GM21529 (cell line): ENCODE measurements around the gene UST.

Experiments
- ATAC-seq: cut with Tn5 transposase; IDR thresholded peaks from one replicate; pipeline ENCODE4 v1.9.1; 2021; ENCODE audit not compliant: unreplicated experiment

UST gene

DNA sequence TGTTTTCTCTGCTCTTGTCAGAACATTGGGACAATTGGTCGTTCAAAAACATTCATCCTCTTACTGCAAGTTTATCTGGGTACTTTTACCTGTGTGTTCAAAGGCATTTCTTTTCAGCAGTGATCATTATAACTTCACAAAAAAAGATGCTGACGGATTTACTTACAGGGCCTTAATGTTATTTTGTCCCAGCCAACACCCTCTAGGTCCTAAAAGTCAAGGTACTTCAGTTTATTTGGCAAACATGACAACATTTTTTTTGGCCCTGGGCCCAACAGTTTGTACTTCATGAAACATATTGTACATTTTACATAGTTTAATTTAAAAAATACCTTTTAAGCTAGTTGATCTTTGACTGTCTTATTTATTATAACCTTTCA, 329.5 kb downstream of the UST start:
- no peak for ATAC-seq

DNA sequence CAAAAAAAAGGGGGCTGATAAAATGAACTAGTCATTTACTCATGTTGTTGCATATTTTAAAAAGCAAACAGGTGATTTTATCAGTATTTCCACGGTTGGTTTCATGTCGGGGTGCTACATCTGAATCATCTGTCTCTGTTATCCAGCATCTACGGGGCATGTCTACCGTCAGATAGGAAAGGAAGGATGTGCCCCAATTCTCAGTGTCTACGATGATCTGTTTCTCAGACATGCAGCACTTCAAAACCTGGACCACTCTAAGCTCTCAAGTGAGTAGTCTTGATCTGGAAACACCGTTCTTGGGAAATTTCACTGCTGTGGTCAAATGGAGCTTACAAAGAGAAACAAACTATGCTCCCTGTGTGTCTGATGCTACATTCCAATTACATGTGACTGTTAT, 330.4 kb downstream of the UST start:
- ATAC-seq, result no peak

- no peak for ATAC-seq
Measured at GRCh38 chr6:149078211-149078782, 331.5 kb downstream of the UST start.

GRCh38 chr6:149079456-149079855, 332.6 kb downstream of the UST start:
- ATAC-seq, result no peak

- ATAC-seq, result no peak
Measured at GRCh38 chr6:149079911-149080491, 333.2 kb downstream of the UST start.

- no peak for ATAC-seq
Measured at GRCh38 chr6:149080511-149080910, 333.7 kb downstream of the UST start.

DNA sequence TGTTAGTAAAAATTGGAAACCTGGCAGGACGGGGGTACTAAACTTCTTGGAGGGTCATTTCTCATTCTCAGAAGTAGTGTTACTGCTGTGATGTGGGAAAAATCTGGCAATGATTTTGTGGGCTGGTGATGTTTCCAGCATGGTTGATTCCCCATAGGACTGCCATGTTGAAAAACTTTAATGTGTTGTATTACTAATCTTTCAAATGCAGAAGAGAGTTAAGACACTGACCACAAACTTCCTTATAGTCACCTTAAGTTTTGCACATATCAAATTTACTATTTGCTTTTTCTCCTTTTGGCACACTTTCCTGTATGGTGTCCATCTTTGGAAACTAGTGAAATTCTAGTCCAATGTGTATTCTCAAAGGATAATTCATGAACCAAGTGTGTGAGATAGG, 334.5 kb downstream of the UST start:
- no peak for ATAC-seq

DNA sequence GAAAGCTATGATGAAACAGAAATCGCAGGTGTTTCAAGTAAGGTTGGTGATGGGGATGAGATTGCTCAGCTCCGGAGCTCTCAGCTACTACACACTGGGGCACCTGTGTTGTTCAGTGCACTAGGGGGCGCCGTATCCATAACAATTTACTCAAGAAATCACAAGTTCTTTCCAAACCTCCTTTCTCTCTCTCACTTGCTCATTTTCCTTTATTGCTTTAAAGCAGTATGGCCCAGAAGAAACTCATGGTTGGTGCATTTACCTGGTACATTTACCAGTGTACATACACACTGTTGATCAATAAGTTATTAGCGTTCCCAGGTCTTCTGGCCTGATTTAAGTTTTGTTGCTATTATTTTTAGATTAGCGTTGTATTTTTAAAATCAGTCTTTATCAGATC, 335.5 kb downstream of the UST start:
- ATAC-seq, result peak; percentile 87

- no peak for ATAC-seq
Measured at GRCh38 chr6:149084026-149084425, 337.2 kb downstream of the UST start.

- ATAC-seq, result no peak
Measured at GRCh38 chr6:149084808-149085556, 338.2 kb downstream of the UST start.

- no peak for ATAC-seq
Measured at GRCh38 chr6:149085557-149085938, 338.7 kb downstream of the UST start.

GRCh38 chr6:149086363-149086762, 339.5 kb downstream of the UST start:
- ATAC-seq, result no peak

DNA sequence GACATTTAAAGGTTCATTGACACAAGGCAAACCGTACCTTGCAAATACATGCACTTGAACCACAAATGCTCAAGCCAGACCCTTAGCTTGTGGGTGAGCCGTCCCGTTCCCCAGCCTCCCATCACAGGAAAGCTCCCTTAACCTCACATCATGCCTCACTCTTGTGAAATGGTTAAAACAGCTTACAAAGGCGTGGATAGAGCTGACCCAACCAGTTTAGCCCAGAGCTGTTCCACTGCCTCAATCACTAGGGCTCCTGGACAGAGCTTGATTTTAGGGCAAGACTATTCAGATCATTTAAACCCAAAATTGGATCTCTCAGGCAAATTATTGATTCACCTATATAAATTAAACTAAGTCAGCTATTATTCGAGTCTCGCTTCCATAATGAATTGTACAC, 341.1 kb downstream of the UST start:
- no peak for ATAC-seq

DNA sequence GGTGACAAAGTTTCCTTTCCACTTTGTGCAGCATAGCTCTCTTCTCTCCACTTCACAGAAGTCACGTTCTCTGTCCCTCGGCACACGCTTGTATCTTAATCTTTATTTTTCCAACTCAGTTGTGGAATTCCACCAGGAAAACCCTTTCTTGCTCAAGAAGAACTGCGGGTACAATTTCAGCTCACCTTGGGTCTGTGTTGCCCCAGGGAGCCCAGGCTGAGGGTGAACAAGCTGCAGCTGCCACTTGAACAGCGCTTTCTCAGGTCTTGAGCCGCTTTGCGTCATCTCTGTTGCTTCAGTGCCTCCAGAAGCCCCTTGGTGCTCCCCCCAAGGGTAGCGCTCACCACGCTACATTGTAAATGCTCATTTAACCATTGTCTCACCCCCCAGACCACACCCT, 341.5 kb downstream of the UST start:
- ATAC-seq, result no peak

DNA sequence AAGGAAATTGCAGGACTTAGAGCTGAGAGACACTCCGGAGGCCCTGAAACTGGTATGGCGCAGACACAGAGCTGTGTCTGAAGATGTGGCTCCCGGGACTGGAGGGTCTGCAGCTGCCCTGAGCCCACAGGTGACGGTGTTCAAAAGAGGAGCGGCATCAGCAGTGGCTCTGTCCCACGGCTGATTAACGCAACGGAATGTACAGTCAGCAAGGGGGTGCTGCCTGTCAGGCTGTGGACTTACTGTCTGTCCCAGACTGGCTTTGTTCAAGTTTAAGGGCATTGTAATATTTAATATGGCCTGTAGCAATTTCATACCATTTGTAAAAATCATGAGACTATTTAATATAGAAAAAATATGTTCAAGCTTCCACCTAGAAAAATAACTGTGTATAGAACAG, 342.7 kb downstream of the UST start:
- ATAC-seq, result no peak

GRCh38 chr6:149090937-149091336, 344.1 kb downstream of the UST start:
- no peak for ATAC-seq

DNA sequence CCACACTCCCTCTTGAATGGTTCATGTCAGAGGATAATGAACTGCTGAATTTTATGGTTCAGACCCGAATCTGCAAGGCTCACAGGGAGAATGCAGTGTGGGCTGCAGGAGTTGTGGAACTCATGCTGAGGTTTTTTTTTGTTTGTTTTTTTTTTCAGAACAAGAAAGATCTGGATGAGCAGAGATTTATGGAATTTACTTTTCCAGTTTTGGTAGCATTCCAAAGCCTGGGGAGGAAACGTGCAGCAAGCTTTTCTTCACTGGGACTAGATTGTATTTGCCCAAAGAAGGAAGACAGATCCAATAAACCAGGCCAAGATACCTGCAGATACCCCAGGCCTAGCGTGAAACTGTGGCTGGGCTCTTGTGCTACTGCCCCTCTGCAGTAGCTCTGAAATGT, 346.8 kb downstream of the UST start:
- ATAC-seq, result no peak

DNA sequence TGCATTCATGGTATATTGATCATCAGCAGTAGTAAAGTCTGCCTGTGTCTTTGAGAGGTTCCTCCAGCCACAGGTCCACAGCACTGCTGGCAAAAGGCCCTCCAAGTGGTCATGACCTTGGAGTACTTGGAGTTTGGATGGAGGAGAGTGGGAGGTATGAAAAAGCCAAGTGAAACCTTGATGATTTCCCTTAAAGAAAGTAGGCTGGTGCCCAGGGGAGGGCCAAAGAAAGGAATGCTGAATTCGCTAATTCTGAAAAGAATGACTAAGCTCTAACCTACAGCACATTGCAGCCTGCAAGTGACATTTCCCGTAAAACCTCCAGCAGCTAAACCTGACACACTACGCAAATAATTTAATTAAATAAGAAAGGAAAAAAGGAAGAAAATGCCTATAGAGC, 347.3 kb downstream of the UST start:
- no peak for ATAC-seq

DNA sequence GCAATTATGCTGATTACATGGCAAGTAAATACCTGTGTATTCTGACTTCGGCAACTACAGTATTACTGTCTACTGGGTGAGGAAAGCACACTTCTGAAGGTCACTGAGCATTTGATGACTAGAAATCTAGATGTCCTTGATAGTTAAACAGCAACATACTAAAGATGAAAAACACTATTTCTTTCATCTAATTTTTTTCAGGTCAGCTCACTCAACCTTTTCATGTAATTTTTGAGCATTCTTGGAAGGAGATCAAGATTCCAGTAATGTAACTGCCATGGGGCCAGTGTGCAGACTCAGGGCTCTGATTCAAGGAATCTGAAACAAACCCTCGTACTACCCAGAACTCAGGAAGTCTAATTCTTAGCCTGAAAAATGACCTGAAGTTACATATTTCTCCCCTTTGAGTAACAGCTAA, 348.1 kb downstream of the UST start:
- no peak for ATAC-seq

DNA sequence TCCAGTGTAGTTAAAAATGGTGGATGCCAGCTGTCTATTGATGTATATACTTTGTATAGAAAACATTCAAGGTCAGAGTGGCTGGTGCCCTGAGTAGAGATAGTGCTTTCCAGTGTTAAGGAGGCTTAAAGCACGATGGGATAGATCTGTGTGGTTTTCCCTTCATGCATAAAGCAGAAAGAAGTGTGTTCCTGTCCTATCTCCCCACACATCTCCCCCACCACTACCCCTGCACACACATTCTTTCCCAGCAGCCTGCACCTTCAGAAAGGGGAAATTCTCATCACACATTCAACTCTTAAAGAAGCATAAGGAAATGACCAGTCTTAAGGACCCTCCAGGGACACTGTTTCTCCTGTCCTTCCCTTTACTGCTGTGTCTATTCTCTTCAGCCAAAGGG, 349.0 kb downstream of the UST start:
- ATAC-seq, result no peak

DNA sequence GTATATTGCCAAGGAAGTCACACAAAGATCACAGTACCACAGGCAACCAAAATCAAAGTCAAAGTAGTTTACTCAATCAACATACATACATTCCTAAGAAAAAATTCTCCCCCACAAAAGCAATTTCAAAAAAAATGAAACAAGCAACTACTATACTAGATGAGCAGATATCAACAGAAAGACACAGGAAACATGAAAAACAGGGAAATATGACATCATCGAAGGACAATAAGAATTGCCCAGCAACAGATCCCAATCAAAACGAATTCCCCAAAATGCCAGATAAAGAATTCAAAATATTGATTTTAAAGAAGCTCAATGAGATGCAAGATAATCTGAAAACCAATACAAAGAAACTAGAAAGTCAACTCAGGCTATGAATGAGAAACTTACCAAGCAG, 351.0 kb downstream of the UST start:
- no peak for ATAC-seq

GRCh38 chr6:149098700-149099276, 352.0 kb downstream of the UST start:
- no peak for ATAC-seq
